Right lobe of liver (tissue), 6 donors: ENCODE measurements around the gene SULT2B1. TPM values are rescaled to one million over a fixed set of nuclear protein-coding genes. Genes with fewer than 3 reads are reported as not detected.

ENCODE experiments used
- ATAC-seq, 4 donors: fragments of 200-7000 bp; cut with Tn5 transposase; one replicate each; pipeline ENCODE4 v1.9.1; 2020; ENCODE audit warnings: mild to moderate bottlenecking in 4 of 4, moderate library complexity in 4 of 4
- DNase-seq, 3 donors: peaks; one replicate each; pipeline ENCODE4 v3.0.0-alpha.2; 2020
- H3K27ac ChIP-seq, 3 donors: fragments of 200-600 bp; one replicate each; pipeline ENCODE4 v1.8.0; 2022
- H3K27me3 ChIP-seq, 2 donors: fragments of 200-600 bp; one replicate each; pipeline ENCODE4 v1.8.0; 2022
- H3K36me3 ChIP-seq, 4 donors: fragments of 200-600 bp; sonication (generic) in 1 of 4; one replicate each; pipeline versions ENCODE4 v1.5.1 to v1.8.0; 2017 to 2022; ENCODE audit warnings: control low read depth in 1 of 4
- H3K4me1 ChIP-seq, 4 donors: fragments of 200-600 bp; sonication (generic) in 1 of 4; one replicate each; pipeline versions ENCODE4 v1.5.1 to v1.8.0; 2017 to 2022; ENCODE audit warnings: control low read depth in 1 of 4
- H3K4me3 ChIP-seq, 3 donors: fragments of 200-600 bp; one replicate each; pipeline ENCODE4 v1.8.0; 2022
- H3K9me3 ChIP-seq, 4 donors: fragments of 200-600 bp; sonication (generic) in 1 of 4; one replicate each; pipeline versions ENCODE4 v1.5.1 to v1.8.0; 2017 to 2022; ENCODE audit warnings: control low read depth in 1 of 4
- POLR2A ChIP-seq: fragments of 450-650 bp; IDR thresholded peaks from one replicate; pipeline ENCODE4 v1.6.1; 2017; ENCODE audit warnings: antibody characterized with exemption, mild to moderate bottlenecking
- WGBS: methylation state at CpG from one replicate; pipeline ENCODE4 v1.1.6; 2018; ENCODE audit warnings: low coverage, low lambda C conversion rate; ENCODE audit not compliant: insufficient coverage; ENCODE audit errors: missing lambda C conversion rate; 5-methylcytosine and 5-hydroxymethylcytosine counted together
- intact Hi-C, 2 donors: fragments of 100-400 bp; cut with DNase I; formaldehyde crosslinking; loops; one replicate each; pipeline versions ENCODE4 v1.11.2 to v1.14.1; 2022
- total RNA-seq, 6 experiments: library from RNA; depleted of rRNA in 2 of 6; stranded (reverse); fragments of >200 nt in 2 of 6; fragmentation: NEBNext Ultra II Directional in 3 of 6; extraction: Animal tissue kit (Norgen Biotek cat#: 25700) in 3 of 6; gene quantifications; one replicate each; pipeline versions ENCODE4 v1.1.0 to v1.2.4, GENCODE V29; 2016 to 2023
- TF ChIP-seq, protein P1 (sequence below), 4 donors: fragments of 200-600 bp in 3 of 4; fragments of 450-650 bp in 1 of 4; IDR thresholded peaks; one replicate each; pipeline versions ENCODE4 v1.5.1 to v1.8.0; 2016 to 2022; ENCODE audit warnings: antibody characterized with exemption in 4 of 4, mild to moderate bottlenecking in 2 of 4
- donor health status: DM: no; HTN: yes; CAD: no.
- donor health status: DM: no; HTN: no; CAD: no.
- donor health status: DM: no; HTN: no; CAD: no.
- donor health status: DM: no; HTN: yes; CAD: no.
- donor health status: DM: no; HTN: yes; CAD: no.

SULT2B1 gene
- total RNA-seq, 6 experiments from 2014 or later: 0.61 TPM; not detected in 5

DNA sequence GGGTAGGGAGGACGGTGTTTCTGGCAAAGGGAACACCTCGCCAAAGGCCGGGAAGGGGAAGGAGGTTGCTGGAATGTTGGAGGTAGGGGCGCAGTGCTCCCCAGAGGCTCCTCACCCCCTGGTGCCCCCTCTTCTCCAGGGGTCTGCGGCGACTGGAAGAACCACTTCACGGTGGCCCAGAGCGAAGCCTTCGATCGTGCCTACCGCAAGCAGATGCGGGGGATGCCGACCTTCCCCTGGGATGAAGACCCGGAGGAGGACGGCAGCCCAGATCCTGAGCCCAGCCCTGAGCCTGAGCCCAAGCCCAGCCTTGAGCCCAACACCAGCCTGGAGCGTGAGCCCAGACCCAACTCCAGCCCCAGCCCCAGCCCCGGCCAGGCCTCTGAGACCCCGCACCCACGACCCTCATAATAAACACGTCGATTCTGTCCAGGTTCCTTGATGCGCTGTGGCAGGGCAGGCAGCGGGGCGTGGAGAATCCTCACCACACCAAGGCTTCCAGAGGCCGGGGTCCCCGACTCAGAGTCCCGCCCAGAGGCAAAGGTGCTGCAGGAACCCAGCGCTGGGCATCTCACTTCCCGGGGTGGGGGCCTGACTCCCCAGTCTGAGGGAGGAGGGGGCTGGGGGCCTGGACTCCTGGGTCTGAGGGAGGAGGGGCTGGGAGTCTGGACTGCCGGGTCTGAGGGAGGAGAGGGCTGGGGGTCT, 47.2 kb downstream of the SULT2B1 start:
- H3K4me1 ChIP-seq: no peaks in the 10 kb centered on the region
- WGBS: 55% methylated on average over 4 of the region's 30 CpGs
- no peak for ATAC-seq

DNA sequence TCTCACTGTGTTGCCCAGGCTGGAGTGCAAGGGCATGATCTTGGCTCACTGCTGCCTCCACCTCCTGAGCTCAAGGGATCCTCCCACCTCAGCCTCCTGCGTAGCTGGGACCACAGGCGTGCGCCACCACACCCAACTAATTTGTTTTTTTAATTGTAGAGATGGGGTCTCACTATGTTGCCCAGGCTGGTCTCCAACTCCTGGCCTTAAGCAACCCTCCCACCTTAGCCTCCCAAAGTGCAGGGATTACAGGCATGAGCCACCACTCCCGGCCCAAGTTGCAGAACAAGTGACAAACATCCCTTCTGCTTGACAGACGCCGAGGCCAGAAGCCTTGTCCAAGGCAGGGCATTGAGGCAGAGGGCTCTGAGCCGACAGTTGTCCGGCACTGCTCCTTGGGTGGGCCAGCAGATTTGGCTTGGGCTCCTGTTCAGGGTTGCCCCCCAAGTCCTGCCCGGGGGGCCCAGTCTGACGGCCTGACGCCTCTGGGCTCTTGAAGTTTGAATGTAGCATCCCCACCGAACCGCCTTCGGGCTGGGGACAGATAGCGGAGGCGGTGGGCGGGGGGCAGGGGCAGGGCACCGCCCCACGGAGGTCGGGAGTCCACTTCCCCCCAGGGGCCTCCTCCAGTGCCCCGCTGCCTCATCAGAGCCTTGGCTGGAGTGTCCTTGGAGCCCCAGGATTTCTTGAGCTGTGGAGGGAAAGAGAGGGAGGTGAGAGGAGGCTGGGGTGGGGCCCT, 48.9 kb downstream of the SULT2B1 start:
- Histone ChIP-seq H3K4me1 (no peaks in the 10 kb centered on the region), H3K27me3 (no peaks in the 10 kb centered on the region), H3K36me3 (no peaks in the 10 kb centered on the region), H3K4me3 (no peak overlapping the region), H3K27ac (no peak overlapping the region), H3K9me3 (no peaks in the 10 kb centered on the region)
- TF ChIP-seq, protein P1, sequence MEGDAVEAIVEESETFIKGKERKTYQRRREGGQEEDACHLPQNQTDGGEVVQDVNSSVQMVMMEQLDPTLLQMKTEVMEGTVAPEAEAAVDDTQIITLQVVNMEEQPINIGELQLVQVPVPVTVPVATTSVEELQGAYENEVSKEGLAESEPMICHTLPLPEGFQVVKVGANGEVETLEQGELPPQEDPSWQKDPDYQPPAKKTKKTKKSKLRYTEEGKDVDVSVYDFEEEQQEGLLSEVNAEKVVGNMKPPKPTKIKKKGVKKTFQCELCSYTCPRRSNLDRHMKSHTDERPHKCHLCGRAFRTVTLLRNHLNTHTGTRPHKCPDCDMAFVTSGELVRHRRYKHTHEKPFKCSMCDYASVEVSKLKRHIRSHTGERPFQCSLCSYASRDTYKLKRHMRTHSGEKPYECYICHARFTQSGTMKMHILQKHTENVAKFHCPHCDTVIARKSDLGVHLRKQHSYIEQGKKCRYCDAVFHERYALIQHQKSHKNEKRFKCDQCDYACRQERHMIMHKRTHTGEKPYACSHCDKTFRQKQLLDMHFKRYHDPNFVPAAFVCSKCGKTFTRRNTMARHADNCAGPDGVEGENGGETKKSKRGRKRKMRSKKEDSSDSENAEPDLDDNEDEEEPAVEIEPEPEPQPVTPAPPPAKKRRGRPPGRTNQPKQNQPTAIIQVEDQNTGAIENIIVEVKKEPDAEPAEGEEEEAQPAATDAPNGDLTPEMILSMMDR (IDR thresholded peaks at IDR 0.05): no peak
- TF ChIP-seq POLR2A: no peak
- no peak for ATAC-seq
- DNase-seq: no peak
- intact Hi-C loops: loop anchor here (10.0 kb wide), 2 partner anchors 96 to 286 kb away; no protein-coding TSS in a partner anchor
- 73% methylated on average over 11 of the region's 21 CpGs for WGBS

More for the DNA sequence above, 47.2 kb downstream of the SULT2B1 start:
- no peaks in the 10 kb centered on the region for H3K9me3 ChIP-seq
- intact Hi-C loops: loop anchor here in 1 of 2 donors (10.0 kb wide), 1 partner anchor 104 kb away; no protein-coding TSS in a partner anchor
- no peak overlapping the region for H3K4me3 ChIP-seq
- no peaks in the 10 kb centered on the region for H3K27me3 ChIP-seq
- H3K27ac ChIP-seq: no peak overlapping the region
- TF ChIP-seq, protein P1 (IDR thresholded peaks at IDR 0.05): no peak
- TF ChIP-seq POLR2A: no peak
- no peaks in the 10 kb centered on the region for H3K36me3 ChIP-seq
- DNase-seq: no peak

DNA sequence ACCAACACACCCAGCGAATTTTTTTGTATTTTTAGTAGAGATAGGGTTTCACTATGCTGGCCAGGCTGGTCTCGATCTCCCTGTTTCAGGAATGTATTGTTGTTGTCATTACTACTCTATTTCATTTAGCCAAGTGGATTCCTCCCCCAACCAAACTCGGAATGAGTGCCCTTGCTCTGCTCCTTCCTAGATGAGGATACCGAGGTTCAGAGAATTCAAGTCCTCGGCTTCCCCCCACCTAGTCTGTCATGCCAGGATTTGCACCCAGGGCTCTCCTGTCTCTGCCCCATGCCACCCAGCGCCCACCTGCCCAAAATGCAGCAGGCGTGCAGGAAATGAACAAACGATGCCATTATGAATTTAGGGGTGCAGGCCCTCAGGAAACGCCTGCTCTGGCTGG, 51.0 kb downstream of the SULT2B1 start:
- no peaks in the 10 kb centered on the region for H3K36me3 ChIP-seq
- TF ChIP-seq POLR2A: no peak
- TF ChIP-seq, protein P1 (IDR thresholded peaks at IDR 0.05): no peak
- H3K9me3 ChIP-seq: no peaks in the 10 kb centered on the region
- no peak overlapping the region for H3K27ac ChIP-seq
- no peak for ATAC-seq
- no peak overlapping the region for H3K4me3 ChIP-seq
- DNase-seq: no peak
- 61% methylated on average over 4 of the region's 9 CpGs for WGBS
- intact Hi-C loops: loop anchor here (10.0 kb wide), 2 partner anchors 98 to 288 kb away; no protein-coding TSS in a partner anchor
- no peaks in the 10 kb centered on the region for H3K4me1 ChIP-seq
- H3K27me3 ChIP-seq: no peaks in the 10 kb centered on the region

DNA sequence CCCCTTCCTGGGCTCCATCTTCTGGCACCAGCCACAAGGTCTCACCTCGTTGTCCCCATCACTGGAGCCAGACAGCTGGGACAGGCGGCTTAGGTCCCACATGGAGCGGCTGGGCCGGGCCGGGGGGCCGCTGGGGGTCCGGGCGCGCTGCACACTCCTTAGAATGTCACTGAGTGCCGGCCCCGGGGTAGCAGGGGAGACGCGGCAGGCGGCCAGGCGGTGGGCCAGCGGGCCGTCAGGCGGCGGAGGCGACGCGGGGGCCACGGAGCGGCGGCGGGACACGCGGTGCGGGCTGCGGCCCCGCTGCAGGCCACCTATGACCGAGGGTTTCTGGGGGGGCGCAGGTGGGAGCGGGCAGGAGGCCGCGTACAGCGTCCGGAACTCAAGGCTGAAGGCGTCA, 51.5 kb downstream of the SULT2B1 start:
- Histone ChIP-seq H3K4me3 (no peak overlapping the region), H3K9me3 (no peaks in the 10 kb centered on the region), H3K36me3 (no peaks in the 10 kb centered on the region), H3K27ac (no peak overlapping the region), H3K27me3 (no peaks in the 10 kb centered on the region), H3K4me1 (no peaks in the 10 kb centered on the region)
- ATAC-seq: no peak
- no peak for DNase-seq
- intact Hi-C loops: loop anchor here (10.0 kb wide), 2 partner anchors 99 to 289 kb away; no protein-coding TSS in a partner anchor
- 91% methylated on average over 22 of the region's 39 CpGs for WGBS
- no peak for TF ChIP-seq POLR2A
- TF ChIP-seq, protein P1 (IDR thresholded peaks at IDR 0.05): no peak
